Measurements from ENCODE around the gene RBMS1.

DNA sequence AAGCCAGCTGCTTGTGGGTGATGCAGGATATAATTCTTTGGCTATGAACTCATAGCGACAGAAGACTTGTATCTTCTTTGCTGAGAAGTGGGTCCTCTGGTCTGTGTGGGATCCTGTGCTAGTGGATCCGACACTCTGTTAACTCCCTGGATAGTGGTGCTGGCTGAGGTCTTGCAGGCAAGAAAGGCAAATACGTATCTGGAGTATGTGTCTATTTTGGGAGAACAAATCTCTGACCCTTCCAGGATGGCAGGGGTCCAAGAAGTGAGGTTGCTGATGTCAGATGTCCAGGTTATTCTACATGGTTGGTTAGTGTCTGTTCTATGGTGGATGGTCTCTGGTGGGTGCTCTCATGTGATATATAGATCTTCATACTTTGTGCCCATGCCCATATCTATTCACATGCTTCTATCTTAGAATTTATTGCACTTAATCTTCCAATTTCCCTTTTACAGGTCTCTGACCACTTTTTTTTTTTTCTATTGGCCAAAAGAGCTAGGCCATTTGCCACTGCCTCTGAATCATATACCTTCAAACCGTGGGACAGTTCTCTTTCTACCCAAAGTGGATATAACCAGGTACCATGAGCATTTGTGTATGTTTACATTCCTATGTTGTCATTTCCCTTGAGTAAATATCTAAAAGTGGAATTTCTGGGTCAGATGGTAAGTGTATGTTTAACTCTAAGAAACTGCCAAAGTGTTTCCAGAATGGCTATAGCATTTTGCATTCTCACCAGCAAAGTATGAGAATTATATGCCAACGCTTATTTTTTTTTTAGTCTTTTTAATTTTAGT is 45.1 kb upstream of the RBMS1 start:
- TF ChIP-seq POLR2AphosphoS5 (IDR thresholded peaks at IDR 0.05; ENCODE audit: low read depth, low read length) (no peak), POLR2A (IDR thresholded peaks at IDR 0.05; ENCODE audit: low read depth, low read length) (no peak), TAF1 (IDR thresholded peaks at IDR 0.05; ENCODE audit: low read depth, low read length) (no peak), POU2F2 (IDR thresholded peaks at IDR 0.05; ENCODE audit: low read depth, low read length) (no peak), SPI1 (IDR thresholded peaks at IDR 0.05; ENCODE audit: low read depth, low read length) (no peak), PAX5 (IDR thresholded peaks at IDR 0.05; ENCODE audit: insufficient read depth, low read length, severe bottlenecking) (no peak)

All from GM12891 (cell line).